NT2/D1 (cell line): ENCODE data around the gene PDS5A.

ENCODE experiments used
- DNase-seq: peaks from one replicate; pipeline ENCODE4 v3.0.0-alpha.2; 2011; ENCODE audit warnings: low read depth, low spot score
- H3K27me3 ChIP-seq: 2 replicates; pipeline ENCODE4 v1.6.0; 2011; ENCODE audit warnings: mild to moderate bottlenecking; ENCODE audit not compliant: insufficient read length, insufficient read depth
- H3K36me3 ChIP-seq: 2 replicates; pipeline ENCODE4 v1.6.1; 2011; ENCODE audit warnings: mild to moderate bottlenecking, low read length, mixed read lengths; ENCODE audit not compliant: insufficient read depth, insufficient read length
- H3K4me1 ChIP-seq: 2 replicates; pipeline ENCODE4 v1.5.1; 2011; ENCODE audit not compliant: insufficient read depth, insufficient read length
- H3K4me3 ChIP-seq: 2 replicates; pipeline ENCODE4 v1.5.1; 2011; ENCODE audit warnings: low read depth; ENCODE audit not compliant: insufficient read length
- H3K9ac ChIP-seq: 2 replicates; pipeline ENCODE4 v1.6.0; 2011; ENCODE audit warnings: low read depth; ENCODE audit not compliant: insufficient read length
- H3K9me3 ChIP-seq: 2 replicates; pipeline ENCODE4 v1.5.1; 2011; ENCODE audit warnings: mild to moderate bottlenecking, low read length; ENCODE audit not compliant: insufficient read depth
- SUZ12 ChIP-seq: IDR thresholded peaks from 2 replicates; pipeline ENCODE4 v1.6.1; 2011; ENCODE audit not compliant: insufficient read length, insufficient read depth; ENCODE audit errors: extremely low read depth
- YY1 ChIP-seq: IDR thresholded peaks from 2 replicates; pipeline ENCODE4 v1.6.1; 2011; ENCODE audit not compliant: insufficient read length, insufficient read depth
- ZNF274 ChIP-seq: IDR thresholded peaks from 2 replicates; pipeline ENCODE4 v1.6.1; 2011; ENCODE audit warnings: mild to moderate bottlenecking, low read depth, low read length

PDS5A gene

DNA sequence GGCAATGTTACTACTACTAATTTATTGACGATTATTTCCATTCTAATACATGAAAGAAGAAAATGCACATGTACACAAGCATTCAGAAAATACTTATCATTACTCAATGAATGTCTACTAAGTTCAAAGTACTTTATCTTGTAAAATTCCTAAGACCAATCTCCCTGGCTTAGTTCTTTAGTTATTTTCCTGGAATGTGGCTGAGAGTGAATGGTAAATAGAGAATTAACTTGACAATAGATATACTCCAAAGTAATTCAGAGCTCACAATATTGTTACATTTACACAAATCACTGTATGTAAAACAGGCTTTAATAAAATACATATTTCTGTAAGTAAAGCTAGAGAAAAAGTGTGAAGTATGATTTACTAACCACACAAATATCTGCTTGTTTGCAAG is 79.7 kb downstream of the PDS5A start:
- no peak for DNase-seq
- no peak overlapping the region for H3K9ac ChIP-seq
- H3K4me1 ChIP-seq: no peaks in the 10 kb centered on the region
- H3K36me3 ChIP-seq: peaks cover 78% of the 10 kb centered on the region
- H3K27me3 ChIP-seq: no peaks in the 10 kb centered on the region
- H3K9me3 ChIP-seq: no peaks in the 10 kb centered on the region
- H3K4me3 ChIP-seq: no peak overlapping the region
- no peak for TF ChIP-seq ZNF274

GRCh38 chr4:39893693-39894072 is 84.0 kb downstream of the PDS5A start:
- H3K27me3 ChIP-seq: no peaks in the 10 kb centered on the region
- H3K9me3 ChIP-seq: no peaks in the 10 kb centered on the region
- TF ChIP-seq SUZ12 (no peak), ZNF274 (no peak), YY1 (no peak)
- no peaks in the 10 kb centered on the region for H3K4me1 ChIP-seq
- no peak overlapping the region for H3K9ac ChIP-seq
- H3K36me3 ChIP-seq: peaks cover 56% of the 10 kb centered on the region
- no peak for DNase-seq
- H3K4me3 ChIP-seq: no peak overlapping the region

DNA sequence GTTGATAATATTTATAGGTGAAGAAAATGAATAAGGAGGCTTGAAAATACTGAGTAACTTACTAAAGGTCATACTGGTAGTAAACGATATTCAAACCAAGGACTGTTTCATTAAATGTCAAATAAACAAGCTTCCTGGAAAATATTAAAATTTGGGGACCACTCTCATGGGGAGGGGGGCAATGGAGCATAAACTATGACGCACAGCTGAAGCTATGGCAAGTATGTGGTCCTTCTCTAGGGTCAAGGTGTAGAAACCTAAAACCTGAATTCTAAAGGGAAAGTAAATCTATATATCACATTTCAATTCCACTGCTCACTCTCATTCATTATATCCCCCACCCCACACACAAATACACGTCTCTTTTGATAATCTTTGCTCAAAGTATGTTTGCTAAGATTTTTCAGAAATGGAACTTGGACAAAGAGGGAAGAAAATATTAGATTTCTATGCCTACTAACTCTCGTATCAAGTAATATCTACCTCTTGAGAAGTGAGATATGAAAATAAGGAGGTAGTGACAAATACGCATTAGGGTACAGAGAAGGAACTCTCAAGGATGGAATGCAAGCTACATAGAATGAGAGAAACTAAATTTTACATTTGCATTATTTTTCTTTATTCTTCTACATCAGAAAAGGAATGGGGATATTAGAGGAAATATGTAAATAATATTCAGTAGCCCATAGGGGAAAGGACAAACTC is 84.6 kb downstream of the PDS5A start:
- no peak overlapping the region for H3K9ac ChIP-seq
- H3K36me3 ChIP-seq: peaks cover 51% of the 10 kb centered on the region
- no peak for TF ChIP-seq YY1
- no peak for TF ChIP-seq ZNF274
- no peak for TF ChIP-seq SUZ12
- no peaks in the 10 kb centered on the region for H3K9me3 ChIP-seq
- no peaks in the 10 kb centered on the region for H3K4me1 ChIP-seq
- no peaks in the 10 kb centered on the region for H3K27me3 ChIP-seq
- H3K4me3 ChIP-seq: no peak overlapping the region
- DNase-seq: no peak

GRCh38 chr4:39889226-39889625 is 88.5 kb downstream of the PDS5A start:
- H3K4me3 ChIP-seq: no peak overlapping the region

DNA sequence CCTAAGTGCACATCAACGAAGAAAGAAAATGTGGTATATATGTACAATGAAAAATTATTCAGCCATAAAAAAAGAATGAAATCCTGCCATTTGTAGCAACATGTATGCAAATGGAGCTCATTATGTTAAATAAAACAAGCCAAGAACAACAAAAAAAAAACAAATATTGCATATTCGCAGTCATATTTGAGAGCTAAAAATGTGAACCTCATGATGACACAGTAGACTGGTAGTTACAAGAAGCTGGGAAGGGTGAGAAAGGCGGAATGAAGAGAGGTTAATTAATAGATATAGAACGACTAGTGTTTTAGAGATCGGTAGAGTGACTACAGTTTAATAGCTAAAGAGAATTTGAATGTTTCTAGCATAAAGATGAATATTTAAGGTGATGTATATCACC is 89.2 kb downstream of the PDS5A start:
- Histone ChIP-seq H3K4me1 (no peaks in the 10 kb centered on the region), H3K9me3 (no peaks in the 10 kb centered on the region), H3K9ac (no peak overlapping the region), H3K36me3 (peaks cover 25% of the 10 kb centered on the region), H3K4me3 (no peak overlapping the region), H3K27me3 (no peaks in the 10 kb centered on the region)
- TF ChIP-seq YY1 (no peak), SUZ12 (no peak), ZNF274 (no peak)
- DNase-seq: no peak

More at GRCh38 chr4:39889226-39889625, 88.5 kb downstream of the PDS5A start:
- no peak for TF ChIP-seq YY1
- TF ChIP-seq ZNF274: no peak
- no peak for TF ChIP-seq SUZ12
- Histone ChIP-seq H3K9me3 (no peaks in the 10 kb centered on the region), H3K36me3 (peaks cover 32% of the 10 kb centered on the region), H3K4me1 (no peaks in the 10 kb centered on the region), H3K9ac (no peak overlapping the region), H3K27me3 (no peaks in the 10 kb centered on the region)
- DNase-seq: peak; percentile 15

DNA sequence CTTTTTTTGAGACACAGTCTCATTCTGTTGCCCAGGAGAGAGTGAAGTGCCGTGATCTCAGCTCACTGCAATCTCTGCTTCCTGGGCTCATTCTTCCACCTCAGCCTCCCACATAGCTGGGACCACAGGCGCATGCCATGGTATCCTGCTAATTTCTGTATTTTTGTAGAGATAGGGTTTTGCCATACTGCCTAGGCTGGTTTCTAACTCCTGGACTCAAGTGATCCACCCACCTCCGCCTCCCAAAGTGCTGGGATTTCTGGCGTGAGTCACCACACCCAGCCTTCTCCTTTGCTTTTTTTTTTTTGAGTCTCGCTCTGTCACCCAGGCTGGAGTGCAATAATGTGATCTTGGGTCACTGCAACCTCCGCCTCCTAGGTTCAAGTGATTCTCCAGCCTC is 94.1 kb downstream of the PDS5A start:
- Histone ChIP-seq H3K4me3 (no peak overlapping the region), H3K4me1 (no peaks in the 10 kb centered on the region), H3K9me3 (no peaks in the 10 kb centered on the region), H3K36me3 (peaks cover 41% of the 10 kb centered on the region), H3K27me3 (no peaks in the 10 kb centered on the region), H3K9ac (no peak overlapping the region)
- DNase-seq: no peak
- TF ChIP-seq ZNF274 (no peak), YY1 (no peak), SUZ12 (no peak)

DNA sequence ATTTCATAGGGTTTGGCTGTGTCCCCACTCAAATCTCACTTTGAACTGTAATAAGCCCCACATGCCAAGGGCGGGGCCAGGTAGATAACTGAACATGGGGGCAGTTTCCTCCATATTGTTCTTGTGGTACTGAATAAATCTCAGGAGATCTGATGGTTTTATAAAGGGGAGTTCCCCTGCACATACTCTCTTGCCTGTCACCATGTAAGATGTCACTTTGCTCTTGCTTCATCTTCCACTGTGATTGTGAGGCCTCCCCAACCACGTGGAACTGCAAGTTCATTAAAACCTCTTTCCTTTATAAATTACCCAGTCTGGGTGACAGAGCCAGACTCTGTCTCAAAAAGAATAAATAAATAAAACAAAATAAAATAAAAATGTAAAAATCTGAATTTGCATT is 95.9 kb downstream of the PDS5A start:
- TF ChIP-seq ZNF274 (no peak), SUZ12 (no peak), YY1 (no peak)
- H3K27me3 ChIP-seq: no peaks in the 10 kb centered on the region
- no peak overlapping the region for H3K4me3 ChIP-seq
- peaks cover 44% of the 10 kb centered on the region for H3K36me3 ChIP-seq
- no peak for DNase-seq
- H3K9ac ChIP-seq: no peak overlapping the region
- H3K4me1 ChIP-seq: no peaks in the 10 kb centered on the region
- H3K9me3 ChIP-seq: no peaks in the 10 kb centered on the region

DNA sequence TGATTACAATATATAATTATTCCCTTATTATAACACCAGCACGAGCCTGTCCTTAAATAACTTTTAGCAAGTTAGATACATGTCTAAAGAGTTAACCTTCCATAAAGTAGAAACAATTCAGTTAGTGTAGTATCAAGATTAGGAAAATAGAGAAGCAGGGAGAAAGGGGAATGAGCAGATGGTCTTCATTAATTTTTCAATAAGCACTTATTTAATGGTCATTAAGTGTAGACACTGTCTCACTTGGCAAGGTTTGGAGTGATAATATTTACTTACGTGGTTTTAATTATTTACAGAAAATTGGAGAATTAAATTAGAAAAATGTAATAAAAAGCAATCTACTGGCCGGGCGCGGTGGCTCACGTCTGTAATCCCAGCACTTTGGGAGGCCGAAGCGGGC is 99.7 kb downstream of the PDS5A start:
- Histone ChIP-seq H3K4me1 (no peaks in the 10 kb centered on the region), H3K9me3 (no peaks in the 10 kb centered on the region), H3K27me3 (no peaks in the 10 kb centered on the region), H3K9ac (no peak overlapping the region), H3K4me3 (no peak overlapping the region), H3K36me3 (peaks cover 55% of the 10 kb centered on the region)
- TF ChIP-seq ZNF274 (no peak), YY1 (no peak), SUZ12 (no peak)
- no peak for DNase-seq
